Activated B cell treated with CpG ODN at 0.5 μM for 24 hours (primary cell): ENCODE measurements around the gene BRCA1. TPM values are rescaled to one million over a fixed set of nuclear protein-coding genes. Genes with fewer than 3 reads are reported as not detected.

Experiments used
- ATAC-seq: fragments of 200-7000 bp; cut with Tn5 transposase; one replicate; pipeline ENCODE4 v1.10.0; 2021; ENCODE audit warnings: low read depth, mild to moderate bottlenecking, moderate library complexity
- CTCF ChIA-PET: fragments of 350-600 bp; sonication (Branson Sonifier 250); formaldehyde crosslinking; loops from one replicate; lab custom pipeline; 2021; ENCODE audit warnings: antibody characterized with exemption; lab: Charles Lee
- POLR2A ChIA-PET: fragments of 350-600 bp; sonication (Branson Sonifier 250); formaldehyde crosslinking; loops from one replicate; lab custom pipeline; 2021; ENCODE audit warnings: antibody characterized with exemption; lab: Charles Lee
- DNase-seq: peaks from one replicate; pipeline ENCODE4 v3.0.0; 2022
- H3K27ac Mint-ChIP-seq: one replicate; pipeline ENCODE4 v1.8.0; 2020; ENCODE audit warnings: mixed read lengths
- H3K27me3 Mint-ChIP-seq: one replicate; pipeline ENCODE4 v1.8.0; 2021; ENCODE audit warnings: mixed read lengths
- H3K36me3 Mint-ChIP-seq: one replicate; pipeline ENCODE4 v1.8.0; 2021; ENCODE audit warnings: low read depth, mixed read lengths
- H3K4me1 Mint-ChIP-seq: one replicate; pipeline ENCODE4 v1.8.0; 2021; ENCODE audit warnings: mixed read lengths
- H3K4me3 Mint-ChIP-seq: one replicate; pipeline ENCODE4 v1.8.0; 2020; ENCODE audit warnings: mild to moderate bottlenecking, mixed read lengths
- H3K9me3 Mint-ChIP-seq: one replicate; pipeline ENCODE4 v1.8.0; 2020; ENCODE audit warnings: mixed read lengths
- CTCF ChIP-seq: fragments of 200-600 bp; IDR thresholded peaks from one replicate; pipeline ENCODE4 v1.8.0; 2022; ENCODE audit warnings: antibody characterized with exemption, mild to moderate bottlenecking
- intact Hi-C: fragments of 100-400 bp; cut with micrococcal nuclease; formaldehyde crosslinking; loops from one replicate; pipeline ENCODE4 v1.15.1; 2024
- total RNA-seq: library from RNA; stranded (reverse); gene quantifications from 2 replicates; pipeline ENCODE4 v1.2.3, GENCODE V29; 2022

The BRCA1 gene
- total RNA-seq, 1 donor from 2014 or later = 13.3 TPM

- no peak for TF ChIP-seq CTCF
- Mint-ChIP-seq H3K4me3 (no peak overlapping the region), H3K27ac (no peak overlapping the region), H3K9me3 (no peaks in the 10 kb centered on the region), H3K4me1 (no peaks in the 10 kb centered on the region), H3K36me3 (no peaks in the 10 kb centered on the region), H3K27me3 (no peaks in the 10 kb centered on the region)
- no peak for ATAC-seq
- POLR2A ChIA-PET = no interaction called here
- intact Hi-C loops = no loop called here
- DNase-seq = no peak
- CTCF ChIA-PET = no interaction called here
Observed at GRCh38 chr17:43070872-43071271, 54.3 kb downstream of the BRCA1 start.

- ATAC-seq (no peak), DNase-seq (no peak)
- ChIA-PET POLR2A (no interaction called here), CTCF (no interaction called here)
- Mint-ChIP-seq H3K36me3 (no peaks in the 10 kb centered on the region), H3K27me3 (no peaks in the 10 kb centered on the region), H3K9me3 (no peaks in the 10 kb centered on the region), H3K4me3 (no peak overlapping the region), H3K4me1 (no peaks in the 10 kb centered on the region), H3K27ac (no peak overlapping the region)
- no peak for TF ChIP-seq CTCF
- intact Hi-C loops = no loop called here
Observed at GRCh38 chr17:43070257-43070656, 54.9 kb downstream of the BRCA1 start.

GRCh38 chr17:43069368-43069898 lies 55.7 kb downstream of the BRCA1 start:
- no peak overlapping the region for H3K4me3 Mint-ChIP-seq
- no peak for ATAC-seq
- H3K9me3 Mint-ChIP-seq = no peaks in the 10 kb centered on the region
- intact Hi-C loops = no loop called here
- TF ChIP-seq CTCF = no peak
- no peak overlapping the region for H3K27ac Mint-ChIP-seq
- H3K4me1 Mint-ChIP-seq = no peaks in the 10 kb centered on the region
- H3K36me3 Mint-ChIP-seq = no peaks in the 10 kb centered on the region
- no peak for DNase-seq
- ChIA-PET POLR2A (no interaction called here), CTCF (no interaction called here)
- H3K27me3 Mint-ChIP-seq = no peaks in the 10 kb centered on the region

- Mint-ChIP-seq H3K36me3 (no peaks in the 10 kb centered on the region), H3K27ac (no peak overlapping the region), H3K27me3 (no peaks in the 10 kb centered on the region), H3K4me3 (no peak overlapping the region), H3K4me1 (no peaks in the 10 kb centered on the region), H3K9me3 (no peaks in the 10 kb centered on the region)
- ATAC-seq (no peak), DNase-seq (no peak)
- no peak for TF ChIP-seq CTCF
- CTCF ChIA-PET = no interaction called here
- intact Hi-C loops = no loop called here
- POLR2A ChIA-PET = no interaction called here
Observed at GRCh38 chr17:43068570-43069367, 56.4 kb downstream of the BRCA1 start.

- H3K4me3 Mint-ChIP-seq = no peak overlapping the region
- CTCF ChIA-PET = no interaction called here
- no peaks in the 10 kb centered on the region for H3K4me1 Mint-ChIP-seq
- H3K9me3 Mint-ChIP-seq = no peaks in the 10 kb centered on the region
- POLR2A ChIA-PET = interaction anchor here (0.6 kb wide), 1 partner anchor 1868 kb away, joined by 3 read pairs; no protein-coding TSS in a partner anchor
- TF ChIP-seq CTCF = no peak
- intact Hi-C loops = no loop called here
- no peaks in the 10 kb centered on the region for H3K27me3 Mint-ChIP-seq
- ATAC-seq (no peak), DNase-seq (no peak)
- no peaks in the 10 kb centered on the region for H3K36me3 Mint-ChIP-seq
- H3K27ac Mint-ChIP-seq = no peak overlapping the region
Observed at GRCh38 chr17:43062984-43063638, 62.1 kb downstream of the BRCA1 start.
